KMS-11 (cell line): ENCODE results near the gene TGM3.

Experiments used
- H2AFZ ChIP-seq: fragments of 200-600 bp; sonication (generic); 2 replicates; pipeline ENCODE4 v1.6.1; 2016; ENCODE audit warnings: antibody characterized with exemption, mixed run types, low read depth
- H3K27ac ChIP-seq: fragments of 200-600 bp; sonication (generic); 2 replicates; pipeline ENCODE4 v1.6.1; 2016; ENCODE audit warnings: mild to moderate bottlenecking, mixed run types
- H3K27me3 ChIP-seq: fragments of 200-600 bp; sonication (generic); 2 replicates; pipeline ENCODE4 v1.6.1; 2017; ENCODE audit warnings: mild to moderate bottlenecking, low read depth, mixed run types, moderate library complexity; ENCODE audit not compliant: insufficient read depth
- H3K36me3 ChIP-seq: fragments of 200-600 bp; sonication (generic); 2 replicates; pipeline ENCODE4 v1.6.1; 2017; ENCODE audit warnings: mild to moderate bottlenecking, mixed run types; ENCODE audit not compliant: insufficient read depth
- H3K4me1 ChIP-seq: fragments of 200-600 bp; sonication (generic); 2 replicates; pipeline ENCODE4 v1.6.1; 2016; ENCODE audit warnings: mild to moderate bottlenecking, low read depth, mixed run types; ENCODE audit not compliant: poor library complexity, severe bottlenecking
- H3K4me2 ChIP-seq: fragments of 200-600 bp; sonication (generic); 2 replicates; pipeline ENCODE4 v1.7.0; 2016; ENCODE audit warnings: mild to moderate bottlenecking, mixed run types
- H3K4me3 ChIP-seq: fragments of 200-600 bp; sonication (generic); IDR thresholded peaks from 2 replicates; pipeline ENCODE4 v1.6.1; 2017; ENCODE audit warnings: low read depth, low read length, mixed read lengths; ENCODE audit not compliant: insufficient read depth
- H3K79me2 ChIP-seq: fragments of 200-600 bp; sonication (generic); 2 replicates; pipeline ENCODE4 v1.6.1; 2016; ENCODE audit warnings: low read depth, mixed run types; ENCODE audit not compliant: insufficient read depth
- H3K9ac ChIP-seq: fragments of 200-600 bp; sonication (generic); 2 replicates; pipeline ENCODE4 v1.6.1; 2016; ENCODE audit warnings: mild to moderate bottlenecking, mixed run types
- H4K20me1 ChIP-seq: fragments of 200-600 bp; sonication (generic); 2 replicates; pipeline ENCODE4 v1.6.1; 2016; ENCODE audit warnings: mild to moderate bottlenecking, mixed run types; ENCODE audit not compliant: insufficient read depth
- TF ChIP-seq, protein P1 (sequence below): fragments of 200-600 bp; sonication (generic); conservative IDR thresholded peaks from 2 replicates; pipeline ENCODE4 v1.6.1; 2017; ENCODE audit warnings: low read depth, mild to moderate bottlenecking, antibody characterized with exemption, low read length, moderate library complexity, mixed read lengths

The TGM3 gene

DNA sequence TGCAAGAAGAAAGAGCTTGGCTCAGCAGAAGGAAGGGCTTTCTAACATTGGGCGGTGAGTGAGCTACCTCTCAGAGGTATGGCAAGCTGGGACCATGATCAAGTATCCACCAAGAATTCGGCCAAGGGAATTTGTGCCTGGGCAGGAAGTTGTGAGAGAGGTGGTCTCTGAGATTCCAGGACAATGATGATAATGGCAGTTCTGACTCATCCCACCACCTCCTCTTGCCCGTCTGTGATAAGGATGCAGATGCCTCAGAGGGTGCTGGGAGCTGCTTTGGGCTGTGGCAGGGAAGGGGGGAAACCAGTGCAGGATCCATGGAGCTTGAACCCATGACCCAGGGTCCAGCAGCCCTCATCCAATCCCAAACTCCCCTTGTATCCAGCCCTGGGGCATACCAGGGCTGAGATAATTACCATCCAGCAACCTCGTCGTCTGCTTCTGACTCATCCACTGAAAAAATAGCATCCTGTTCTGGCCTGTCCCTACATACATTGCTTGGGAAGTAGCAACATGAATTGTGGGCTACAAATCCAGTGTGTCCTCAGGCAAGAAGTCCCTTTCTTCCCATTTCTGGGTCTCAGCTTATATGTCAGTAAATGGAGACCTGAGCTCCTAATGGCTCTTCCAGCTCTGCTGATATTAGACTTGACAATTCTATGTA is 90.8 kb downstream of the TGM3 start:
- peak overlapping the region; percentile 53 for H3K27ac ChIP-seq
- no peaks in the 10 kb centered on the region for H3K27me3 ChIP-seq
- H2AFZ ChIP-seq = peak overlapping the region; percentile 50; the same call in 1 of the 2 replicates
- peaks cover 6% of the 10 kb centered on the region for H3K4me1 ChIP-seq
- H3K4me3 ChIP-seq = no peak overlapping the region
- H3K36me3 ChIP-seq = no peaks in the 10 kb centered on the region
- peak overlapping the region; percentile 41; the same call in 1 of the 2 replicates for H3K9ac ChIP-seq
- H3K4me2 ChIP-seq = peak overlapping the region; percentile 25; the same call in 1 of the 2 replicates
- TF ChIP-seq, protein P1, sequence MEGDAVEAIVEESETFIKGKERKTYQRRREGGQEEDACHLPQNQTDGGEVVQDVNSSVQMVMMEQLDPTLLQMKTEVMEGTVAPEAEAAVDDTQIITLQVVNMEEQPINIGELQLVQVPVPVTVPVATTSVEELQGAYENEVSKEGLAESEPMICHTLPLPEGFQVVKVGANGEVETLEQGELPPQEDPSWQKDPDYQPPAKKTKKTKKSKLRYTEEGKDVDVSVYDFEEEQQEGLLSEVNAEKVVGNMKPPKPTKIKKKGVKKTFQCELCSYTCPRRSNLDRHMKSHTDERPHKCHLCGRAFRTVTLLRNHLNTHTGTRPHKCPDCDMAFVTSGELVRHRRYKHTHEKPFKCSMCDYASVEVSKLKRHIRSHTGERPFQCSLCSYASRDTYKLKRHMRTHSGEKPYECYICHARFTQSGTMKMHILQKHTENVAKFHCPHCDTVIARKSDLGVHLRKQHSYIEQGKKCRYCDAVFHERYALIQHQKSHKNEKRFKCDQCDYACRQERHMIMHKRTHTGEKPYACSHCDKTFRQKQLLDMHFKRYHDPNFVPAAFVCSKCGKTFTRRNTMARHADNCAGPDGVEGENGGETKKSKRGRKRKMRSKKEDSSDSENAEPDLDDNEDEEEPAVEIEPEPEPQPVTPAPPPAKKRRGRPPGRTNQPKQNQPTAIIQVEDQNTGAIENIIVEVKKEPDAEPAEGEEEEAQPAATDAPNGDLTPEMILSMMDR = no peak
- H4K20me1 ChIP-seq = no peaks in the 10 kb centered on the region
- H3K79me2 ChIP-seq = no peaks in the 10 kb centered on the region

- TF ChIP-seq, protein P1 = peak; percentile 66
- peak overlapping the region; percentile 25; the same call in 1 of the 2 replicates for H3K4me2 ChIP-seq
- no peaks in the 10 kb centered on the region for H4K20me1 ChIP-seq
- H3K27me3 ChIP-seq = no peaks in the 10 kb centered on the region
- H3K27ac ChIP-seq = peak overlapping the region; percentile 53
- H3K79me2 ChIP-seq = no peaks in the 10 kb centered on the region
- no peak overlapping the region for H3K4me3 ChIP-seq
- peak overlapping the region; percentile 50; the same call in 1 of the 2 replicates for H2AFZ ChIP-seq
- peak overlapping the region; percentile 41; the same call in 1 of the 2 replicates for H3K9ac ChIP-seq
- no peaks in the 10 kb centered on the region for H3K36me3 ChIP-seq
- H3K4me1 ChIP-seq = peaks cover 6% of the 10 kb centered on the region
These were observed 91.4 kb downstream of the TGM3 start for GRCh38 chr20:2387180-2387577.

DNA sequence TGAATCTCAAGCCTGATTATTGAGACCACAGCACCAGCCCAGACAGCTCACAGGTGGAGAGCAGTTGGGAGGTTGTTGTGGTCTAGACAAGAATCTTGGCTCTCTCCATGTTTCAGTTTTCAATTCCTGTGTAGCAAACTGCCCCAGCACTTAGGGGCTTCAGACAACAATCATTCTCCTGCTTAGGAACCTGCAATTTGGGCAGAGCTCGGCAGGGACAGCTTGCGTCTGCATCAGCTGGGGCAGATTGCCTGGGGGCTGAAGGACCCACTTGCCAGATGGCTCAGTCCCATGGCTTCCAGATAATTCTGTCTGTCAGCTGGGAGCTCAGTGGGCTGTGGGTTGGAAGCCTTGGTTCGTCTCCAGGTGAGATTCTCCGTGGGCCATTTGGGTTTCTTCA is 91.8 kb downstream of the TGM3 start:
- no peak overlapping the region for H2AFZ ChIP-seq
- no peaks in the 10 kb centered on the region for H3K79me2 ChIP-seq
- H4K20me1 ChIP-seq = no peaks in the 10 kb centered on the region
- H3K4me3 ChIP-seq = no peak overlapping the region
- H3K36me3 ChIP-seq = no peaks in the 10 kb centered on the region
- TF ChIP-seq, protein P1 = 0 out of 2 replicates have a peak, but pooled peaks have one; percentile 41
- no peak overlapping the region for H3K4me2 ChIP-seq
- H3K4me1 ChIP-seq = peaks cover 6% of the 10 kb centered on the region
- H3K27me3 ChIP-seq = no peaks in the 10 kb centered on the region
- H3K9ac ChIP-seq = no peak overlapping the region
- no peak overlapping the region for H3K27ac ChIP-seq
